GOT3 (cell line): Measurements from ENCODE around the gene SIX6.
"Not testable (repeated sequence)": the region's sequence is repeated elsewhere in the genome, so short reads cannot be mapped to it uniquely, and the experiment has no call there.

Source experiments
- DNase-seq: peaks from one replicate; lab custom pipeline; 2025; ENCODE audit warnings: mixed read lengths; lab: John Stamatoyannopoulos, UW

The SIX6 gene

DNA sequence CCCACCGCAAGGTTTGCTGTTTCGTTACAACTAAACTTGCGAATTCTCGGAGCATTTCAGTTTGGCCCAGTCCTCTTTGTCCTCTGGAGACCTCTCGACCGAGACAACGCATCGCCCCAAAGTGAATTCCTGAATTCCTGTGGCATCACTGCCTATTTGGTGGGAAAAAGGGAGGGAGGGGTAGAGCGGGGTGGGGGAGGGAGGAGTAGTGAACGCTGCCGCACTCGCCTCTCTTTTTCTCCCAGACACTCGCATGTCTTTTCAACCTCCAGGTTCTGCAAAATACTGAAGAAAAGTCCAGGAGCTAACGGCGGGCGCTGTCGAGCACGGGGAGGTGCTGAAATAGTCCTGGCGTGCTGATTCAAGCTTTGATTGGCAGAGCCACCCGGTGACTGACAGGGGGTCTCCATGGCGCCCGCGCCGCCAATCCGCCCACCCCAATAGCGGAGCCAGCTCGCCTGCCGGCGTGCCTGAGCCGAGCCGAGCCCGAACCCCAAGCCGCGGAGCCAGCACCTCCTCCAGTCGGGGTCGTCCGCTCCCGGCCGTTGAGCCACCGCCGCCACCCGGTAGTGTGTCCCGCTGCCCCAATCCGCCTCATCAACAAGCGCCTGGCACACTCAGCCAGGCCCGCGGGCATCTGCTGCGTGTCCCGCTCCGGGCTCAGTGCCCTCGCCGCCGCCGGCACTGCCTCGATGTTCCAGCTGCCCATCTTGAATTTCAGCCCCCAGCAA is at the start of gene SIX6:
SIX6 (plus strand) TSS at position 440 of the 731 bp plus-strand sequence; CDS start at position 693, 253 bp downstream.
- DNase-seq = no peak

DNA sequence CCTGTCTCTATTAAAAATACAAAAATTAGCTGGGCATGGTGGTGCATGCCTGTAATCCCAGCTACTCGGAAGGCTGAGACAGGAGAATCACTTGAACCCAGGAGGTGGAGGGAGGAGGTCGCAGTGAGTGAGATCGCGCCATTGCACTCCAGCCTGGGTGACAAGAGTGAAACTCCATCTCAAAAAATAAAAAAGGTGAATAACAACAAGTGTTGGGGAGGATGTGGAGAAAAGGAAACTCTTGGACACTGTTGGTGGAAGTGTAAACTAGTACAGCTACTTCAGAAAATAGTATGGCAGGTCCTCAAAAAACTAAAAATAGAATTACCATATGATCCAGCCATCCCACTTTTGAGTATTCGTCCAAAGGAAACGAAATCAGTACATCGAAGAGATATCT is 28.7 kb upstream of the SIX6 start:
- not testable (repeated sequence) for DNase-seq

DNA sequence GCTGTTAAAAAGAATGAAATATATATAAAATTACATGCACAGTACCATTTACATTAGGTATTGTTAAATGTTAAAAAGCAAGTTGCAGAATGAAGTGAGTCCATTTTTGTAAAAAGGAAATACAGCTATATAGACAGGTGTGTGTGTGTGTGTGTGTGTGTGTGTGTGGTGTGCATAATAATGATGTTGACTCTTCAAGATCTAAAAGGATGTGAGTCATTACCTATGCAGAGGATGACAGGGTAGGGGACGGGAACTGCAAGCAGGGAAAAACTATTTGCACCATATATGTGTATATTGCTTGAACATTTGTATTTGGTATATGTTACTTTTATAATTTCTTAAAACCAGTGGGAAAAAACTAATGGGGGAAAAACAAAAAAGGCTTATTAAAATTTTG is 26.2 kb upstream of the SIX6 start:
- no peak for DNase-seq

DNA sequence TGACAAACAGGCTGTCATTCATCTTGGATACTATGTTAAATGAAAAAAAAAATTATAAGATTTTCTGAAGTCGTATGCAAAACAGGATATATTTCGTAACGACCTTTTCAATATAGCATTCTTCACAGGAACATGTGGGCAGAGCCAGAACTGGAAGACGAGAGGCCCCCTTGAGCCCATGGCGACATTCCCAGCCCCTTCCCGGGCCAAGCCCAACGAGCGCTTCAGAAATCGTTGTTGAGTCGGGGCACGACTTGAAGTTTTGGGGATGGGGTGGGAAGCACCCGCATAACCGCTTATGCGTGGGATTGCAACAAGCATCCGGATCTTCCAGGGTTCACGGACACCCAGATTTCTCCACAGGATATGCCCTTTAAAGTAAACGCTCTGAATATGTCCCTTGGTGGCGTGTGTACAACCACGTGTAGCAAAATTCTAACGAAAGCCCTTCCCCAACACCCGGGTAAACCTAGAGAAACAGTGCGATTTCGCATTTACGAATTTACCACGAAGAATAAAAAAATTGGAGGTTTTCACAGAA is 23.8 kb upstream of the SIX6 start:
- DNase-seq = no peak

DNA sequence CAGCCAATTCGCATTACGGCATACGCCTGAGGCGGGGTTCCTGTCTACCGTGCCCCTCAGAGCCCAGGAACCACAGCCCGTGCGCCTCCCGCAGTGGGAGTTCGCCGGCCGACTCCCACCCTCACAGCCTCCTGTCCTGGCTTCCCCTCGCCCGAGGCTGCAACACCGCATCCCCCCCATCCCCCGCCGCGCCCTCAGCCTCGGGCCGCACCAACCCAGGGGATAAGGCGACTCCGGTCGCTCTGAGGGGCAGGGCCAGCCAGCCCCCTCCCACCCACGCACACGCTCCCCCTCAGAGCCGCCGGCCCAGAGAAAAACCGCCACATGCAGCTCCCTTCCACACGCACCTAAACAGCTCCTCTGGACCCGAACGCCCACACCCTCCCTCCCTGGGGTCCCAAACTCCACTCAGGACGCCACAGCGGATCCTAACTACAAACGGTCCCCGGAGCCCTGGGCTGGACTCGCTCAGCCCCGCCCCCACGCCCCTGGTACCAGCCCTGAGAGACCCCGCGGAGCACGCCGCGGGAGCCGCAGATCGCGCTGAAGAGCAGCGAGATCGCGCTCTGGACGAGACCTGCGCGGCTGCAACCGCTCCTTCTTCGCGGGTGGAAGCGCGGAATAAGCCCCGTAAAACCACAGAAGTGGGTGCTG is 23.2 kb upstream of the SIX6 start, which contains the start of gene C14orf39:
C14orf39 (minus strand) TSS at position 466 of the 654 bp plus-strand sequence. CDS start 985 bp downstream, outside the sequence.
- no peak for DNase-seq

DNA sequence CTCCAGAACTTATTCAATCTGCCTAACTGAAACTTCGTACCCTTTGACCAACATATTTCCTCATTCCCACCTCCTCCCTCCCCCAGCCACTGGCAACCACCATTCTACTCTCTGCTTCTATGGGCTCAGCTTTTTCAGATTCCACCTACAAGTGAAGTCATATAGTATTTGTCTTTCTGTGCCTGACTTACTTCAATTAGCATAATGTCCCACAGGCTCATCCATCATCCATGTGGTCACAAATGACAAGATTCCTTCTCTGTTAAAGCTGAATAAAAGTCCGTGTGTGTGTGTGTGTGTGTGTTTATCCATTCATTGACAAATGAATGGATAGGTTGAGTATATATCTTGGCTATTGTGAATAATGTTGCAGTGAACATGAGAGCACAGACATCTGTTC is 21.7 kb upstream of the SIX6 start:
- no peak for DNase-seq

DNA sequence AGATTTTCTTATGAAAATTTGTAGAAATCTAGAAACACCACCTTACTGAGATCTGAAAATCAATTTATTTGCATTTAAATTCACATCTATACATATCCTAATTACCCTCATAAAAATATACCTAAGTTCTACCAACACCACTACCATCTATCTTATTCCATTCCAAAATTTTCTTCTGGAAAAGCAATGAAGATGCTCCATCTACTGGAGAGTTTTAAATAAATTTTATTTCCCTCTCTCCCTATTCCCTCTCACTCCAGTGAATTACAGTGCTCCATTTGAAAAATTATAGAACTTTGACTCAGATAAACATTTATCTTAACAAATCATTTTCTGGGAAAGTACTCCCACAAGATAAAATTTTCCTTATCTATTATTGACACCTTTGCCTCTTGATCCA is 20.8 kb upstream of the SIX6 start:
- no peak for DNase-seq

DNA sequence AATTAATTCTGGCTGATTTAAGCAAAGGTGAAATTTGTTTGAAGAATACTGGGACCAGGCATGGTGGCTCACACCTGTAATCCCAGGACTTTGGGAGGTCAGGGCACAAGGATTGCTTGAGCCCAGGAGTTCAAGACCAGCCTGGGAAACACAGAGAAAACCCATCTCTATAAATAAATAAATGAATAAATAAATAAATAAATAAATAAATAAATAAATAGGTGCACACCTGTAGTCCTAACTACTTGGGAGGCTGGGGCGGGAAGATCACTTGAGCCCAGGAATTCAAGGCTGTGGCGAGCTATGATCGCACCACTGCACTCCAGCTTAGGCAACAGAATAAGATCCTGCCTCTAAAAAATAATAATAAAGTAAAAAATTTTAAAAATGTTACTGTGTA is 18.7 kb upstream of the SIX6 start:
- no peak for DNase-seq

DNA sequence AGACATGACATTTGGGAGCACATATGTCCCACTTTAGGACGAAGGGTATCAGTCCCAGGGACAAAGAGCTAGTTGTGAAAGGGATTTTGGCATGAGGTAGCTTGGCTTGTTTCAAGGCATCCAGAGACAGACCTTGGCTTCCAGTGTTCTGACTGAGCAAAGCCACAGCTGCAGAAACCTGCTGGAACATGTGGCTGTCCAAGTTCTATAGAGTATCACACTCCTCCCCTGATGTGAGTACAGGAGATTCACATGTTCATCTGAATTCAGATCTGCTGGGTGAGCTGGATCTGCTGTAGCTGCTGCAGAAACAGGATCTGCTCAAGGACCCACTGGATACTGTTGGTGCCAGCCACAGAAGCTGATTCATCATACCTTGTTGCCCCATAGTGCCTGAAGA is 13.0 kb upstream of the SIX6 start:
- no peak for DNase-seq

DNA sequence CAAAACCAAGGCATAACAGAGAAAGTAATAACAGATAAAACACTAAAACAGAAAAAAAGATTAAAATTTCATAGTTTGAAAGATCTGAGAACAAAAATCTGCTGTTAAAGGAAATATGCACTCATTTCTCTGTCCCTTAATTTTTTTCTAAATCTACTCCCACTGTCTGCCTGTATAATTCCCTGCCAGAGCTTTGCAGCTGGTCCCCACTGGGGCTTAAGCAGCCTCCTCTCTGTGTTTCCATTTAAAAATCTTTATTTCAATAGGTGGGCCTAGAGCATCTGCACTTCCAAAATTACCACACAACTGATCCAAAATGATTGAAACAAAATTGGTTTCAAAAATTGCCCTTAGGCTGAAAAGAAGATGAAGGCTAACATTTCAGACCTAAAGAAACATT is 6.4 kb upstream of the SIX6 start:
- no peak for DNase-seq

DNA sequence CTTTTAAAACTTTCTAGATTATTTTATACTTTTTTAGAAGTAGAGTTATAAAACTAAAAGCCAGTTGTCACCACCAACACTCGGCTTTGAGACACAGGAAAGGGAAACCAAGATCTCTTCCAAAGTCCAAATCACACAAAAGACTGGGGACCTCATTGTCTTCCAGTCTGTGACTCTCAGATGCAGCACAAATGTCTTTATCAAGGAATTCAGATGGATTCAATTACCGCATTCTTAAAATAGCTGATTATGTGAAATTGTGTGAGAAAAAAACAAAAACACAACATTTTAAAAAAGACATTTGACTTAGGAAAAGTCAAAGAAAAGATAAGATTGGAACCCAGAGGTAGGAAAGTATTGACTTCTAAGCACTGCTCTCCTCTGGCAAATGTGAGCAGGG is 3.5 kb upstream of the SIX6 start:
- no peak for DNase-seq

DNA sequence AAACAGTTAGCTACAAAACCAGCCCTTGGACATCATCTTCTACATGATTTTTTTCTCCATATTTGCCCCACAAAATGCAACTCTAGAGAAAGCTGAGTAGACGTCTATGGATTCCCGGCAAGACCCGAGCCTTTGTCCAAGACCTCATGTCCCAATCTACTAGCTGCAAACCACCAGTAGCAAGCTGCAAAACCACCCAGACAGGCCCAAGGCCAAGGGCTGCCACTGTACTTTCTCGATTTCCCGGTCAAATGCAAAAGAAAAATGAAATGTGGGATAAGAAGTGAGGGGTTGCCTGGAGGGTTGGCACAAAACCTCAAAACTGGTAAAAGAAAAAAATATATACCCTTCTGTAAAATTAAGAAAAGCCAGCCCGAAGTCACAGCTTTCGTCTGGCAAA is 2.9 kb upstream of the SIX6 start:
- no peak for DNase-seq

DNA sequence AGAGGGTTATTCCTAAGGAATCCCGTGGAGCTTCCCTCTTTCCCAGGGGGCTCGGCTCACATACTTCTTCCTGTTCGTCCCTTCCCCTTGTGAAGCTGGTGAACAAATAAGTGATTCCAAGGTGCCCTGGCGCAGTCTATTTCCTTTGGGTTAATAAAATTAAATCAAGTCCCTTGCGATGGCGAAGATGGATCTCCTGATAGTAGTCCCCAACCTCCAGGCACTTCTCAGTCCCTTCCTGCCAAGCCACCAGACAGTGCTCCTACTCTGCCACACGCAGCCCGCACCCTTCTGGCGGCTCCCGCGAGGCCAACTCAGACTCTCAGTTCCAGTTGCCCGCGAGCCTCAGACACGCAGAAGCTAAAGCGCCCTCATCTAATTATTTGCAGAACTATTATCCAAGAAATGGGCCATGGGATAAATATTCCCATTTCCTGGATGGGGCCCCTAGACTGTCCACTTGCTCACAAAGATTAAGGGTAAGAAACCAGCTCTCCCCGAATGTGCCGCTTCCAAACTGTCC is 2.4 kb upstream of the SIX6 start:
- no peak for DNase-seq

DNA sequence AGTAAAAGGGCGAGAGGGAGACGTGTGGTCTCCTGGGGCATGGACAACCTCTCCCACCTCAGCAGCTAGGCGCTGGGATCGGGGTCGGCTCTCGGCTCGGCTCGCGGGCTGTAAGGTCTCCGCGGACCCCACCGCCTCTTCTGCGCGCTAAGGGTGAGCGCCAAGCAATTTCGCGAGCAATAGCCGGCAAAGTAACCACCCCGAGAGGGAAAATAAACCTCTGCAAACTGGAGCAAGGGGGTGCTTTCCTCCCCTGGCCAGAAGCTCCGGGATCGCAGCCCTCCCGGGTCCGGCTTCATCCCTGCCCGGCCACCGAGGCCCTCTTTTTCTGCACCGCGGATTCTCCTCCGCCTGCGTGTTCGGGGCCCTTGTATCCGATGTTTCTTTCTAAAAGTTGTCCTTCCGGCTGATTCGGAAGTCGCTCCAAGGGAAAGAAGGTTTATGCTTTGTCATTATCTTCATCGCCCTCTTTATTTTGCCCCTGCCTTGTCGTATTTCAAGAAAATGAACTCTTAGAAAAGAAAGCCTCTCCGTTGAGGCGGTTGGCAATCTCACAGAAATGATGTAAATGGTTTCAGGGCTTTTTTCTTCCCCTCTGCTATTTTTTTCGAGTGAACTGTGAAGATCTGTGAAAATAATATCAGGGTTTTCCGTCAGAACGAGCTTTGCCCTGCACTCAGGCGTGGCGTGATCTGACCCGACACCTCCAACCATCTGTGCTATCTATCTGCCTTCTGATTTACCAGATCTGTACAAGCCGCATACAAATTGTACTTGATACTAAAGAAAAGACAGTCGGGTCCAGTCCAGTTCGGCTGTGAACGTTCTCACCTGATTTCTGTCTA is 1.7 kb upstream of the SIX6 start:
- no peak for DNase-seq

DNA sequence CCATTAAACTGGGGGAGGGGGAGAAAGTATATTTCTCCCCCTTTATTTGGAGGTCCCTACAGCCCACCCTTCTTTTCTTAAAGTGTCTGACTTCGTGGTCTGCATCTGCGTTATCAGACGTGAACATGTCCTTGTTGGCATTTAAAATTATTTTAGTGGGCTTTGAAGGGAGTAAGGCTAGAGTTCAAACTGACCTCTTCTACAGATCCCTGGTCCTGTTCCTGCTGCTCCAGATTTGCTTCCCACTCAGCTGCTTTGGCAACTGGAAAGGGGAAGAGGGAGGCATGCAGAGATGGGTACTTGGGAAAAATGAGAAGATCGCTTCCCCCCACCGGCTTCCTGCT is 611 bp upstream of the SIX6 start:
- DNase-seq = no peak

DNA sequence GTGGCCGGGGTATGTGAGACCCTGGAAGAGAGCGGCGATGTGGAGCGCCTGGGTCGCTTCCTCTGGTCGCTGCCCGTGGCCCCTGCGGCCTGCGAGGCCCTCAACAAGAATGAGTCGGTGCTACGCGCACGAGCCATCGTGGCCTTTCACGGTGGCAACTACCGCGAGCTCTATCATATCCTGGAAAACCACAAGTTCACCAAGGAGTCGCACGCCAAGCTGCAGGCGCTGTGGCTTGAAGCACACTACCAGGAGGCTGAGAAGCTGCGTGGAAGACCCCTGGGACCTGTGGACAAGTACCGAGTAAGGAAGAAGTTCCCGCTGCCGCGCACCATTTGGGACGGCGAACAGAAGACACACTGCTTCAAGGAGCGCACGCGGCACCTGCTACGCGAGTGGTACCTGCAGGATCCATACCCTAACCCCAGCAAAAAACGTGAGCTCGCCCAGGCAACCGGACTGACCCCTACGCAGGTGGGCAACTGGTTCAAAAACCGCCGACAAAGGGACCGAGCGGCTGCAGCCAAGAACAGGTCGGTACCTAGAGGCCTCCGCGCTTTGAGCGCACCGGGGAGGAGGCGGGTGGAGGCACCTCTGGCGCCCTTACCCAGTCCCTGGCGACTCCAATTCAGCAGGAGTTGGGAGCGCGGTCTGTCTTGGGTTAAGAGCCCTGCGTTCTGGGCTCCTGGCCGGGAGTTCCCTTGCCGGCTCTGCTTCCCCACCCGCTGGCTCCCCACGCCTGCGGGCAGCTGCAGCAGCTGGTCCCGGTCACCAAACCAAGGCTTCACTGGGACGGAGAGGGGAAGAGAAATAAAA is 700 bp downstream of the SIX6 start:
- no peak for DNase-seq

DNA sequence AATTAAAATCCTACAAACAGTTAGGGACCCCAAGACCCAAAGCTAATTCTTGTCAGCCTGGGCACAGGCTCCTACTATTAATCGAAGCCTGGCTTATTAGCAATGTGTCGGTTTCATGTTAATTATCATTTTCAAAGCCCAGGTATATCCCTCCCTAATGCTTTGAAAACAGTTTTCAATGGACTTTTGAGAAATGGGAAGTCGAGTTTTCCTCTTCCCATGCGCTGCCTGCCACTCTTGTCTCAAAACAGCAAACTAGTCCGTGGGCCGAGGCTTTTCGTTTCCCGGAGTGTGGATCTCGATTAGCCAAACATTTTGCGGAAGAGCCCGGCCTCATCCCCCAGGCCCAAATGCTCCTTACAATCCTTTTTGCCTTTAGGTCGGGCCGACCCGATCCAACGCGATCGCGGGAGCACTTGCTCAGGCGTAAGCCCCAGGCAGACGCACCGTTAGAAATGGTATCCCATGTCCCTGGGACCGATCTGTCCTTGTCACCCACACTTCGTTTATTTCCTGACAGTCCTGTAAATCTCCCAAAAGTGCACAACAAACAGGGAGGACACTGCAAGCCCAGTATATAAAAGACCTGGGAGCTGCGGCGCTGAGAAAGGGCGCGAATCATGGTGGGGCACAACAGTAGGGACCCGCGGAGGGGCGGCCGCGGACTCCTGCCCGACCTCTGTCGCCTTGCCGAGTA is 1.5 kb downstream of the SIX6 start:
- no peak for DNase-seq

DNA sequence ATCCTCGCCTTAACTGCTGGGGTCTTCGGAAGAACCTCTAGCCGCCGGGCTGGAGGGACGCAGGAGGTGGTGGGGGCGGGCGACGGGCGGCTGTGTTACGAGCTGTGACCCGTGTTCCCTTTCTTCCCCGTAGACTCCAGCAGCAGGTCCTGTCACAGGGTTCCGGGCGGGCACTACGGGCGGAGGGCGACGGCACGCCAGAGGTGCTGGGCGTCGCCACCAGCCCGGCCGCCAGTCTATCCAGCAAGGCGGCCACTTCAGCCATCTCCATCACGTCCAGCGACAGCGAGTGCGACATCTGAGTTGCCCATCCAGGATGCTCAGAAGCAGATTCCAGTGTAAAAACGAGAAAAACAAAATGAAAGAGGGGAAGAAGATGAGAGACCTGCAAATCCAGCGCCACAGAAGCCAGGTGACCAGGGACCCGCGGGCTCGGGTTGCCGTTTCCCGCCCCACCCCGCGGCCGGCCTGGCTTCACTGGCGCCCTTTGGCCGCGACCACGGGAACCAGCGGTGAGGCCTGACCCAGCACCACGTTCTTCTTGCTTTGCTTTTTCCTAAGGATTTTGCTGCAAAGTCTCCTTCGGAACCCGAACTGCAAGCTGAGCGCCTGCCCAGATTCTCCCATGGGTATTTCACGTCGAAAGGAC is 2.1 kb downstream of the SIX6 start:
- no peak for DNase-seq

DNA sequence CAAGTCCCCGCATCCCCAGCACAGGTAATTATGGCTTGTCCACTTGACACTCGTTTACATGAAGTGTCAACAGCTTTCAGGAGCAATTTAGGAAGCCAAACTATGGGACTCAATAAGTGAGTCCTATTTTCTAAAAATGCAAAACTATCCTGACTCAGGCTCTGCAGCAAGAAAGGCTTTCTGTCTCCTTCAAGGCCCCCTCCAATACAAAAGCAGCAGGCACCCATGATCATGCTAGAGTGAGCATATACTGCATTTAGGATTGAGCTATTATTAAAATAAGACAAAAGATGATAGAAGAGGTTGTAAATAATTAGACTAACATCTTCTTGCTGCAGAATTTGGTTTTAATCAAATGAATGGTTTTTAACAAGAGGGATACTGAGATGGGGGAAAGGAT is 3.2 kb downstream of the SIX6 start:
- DNase-seq = no peak

DNA sequence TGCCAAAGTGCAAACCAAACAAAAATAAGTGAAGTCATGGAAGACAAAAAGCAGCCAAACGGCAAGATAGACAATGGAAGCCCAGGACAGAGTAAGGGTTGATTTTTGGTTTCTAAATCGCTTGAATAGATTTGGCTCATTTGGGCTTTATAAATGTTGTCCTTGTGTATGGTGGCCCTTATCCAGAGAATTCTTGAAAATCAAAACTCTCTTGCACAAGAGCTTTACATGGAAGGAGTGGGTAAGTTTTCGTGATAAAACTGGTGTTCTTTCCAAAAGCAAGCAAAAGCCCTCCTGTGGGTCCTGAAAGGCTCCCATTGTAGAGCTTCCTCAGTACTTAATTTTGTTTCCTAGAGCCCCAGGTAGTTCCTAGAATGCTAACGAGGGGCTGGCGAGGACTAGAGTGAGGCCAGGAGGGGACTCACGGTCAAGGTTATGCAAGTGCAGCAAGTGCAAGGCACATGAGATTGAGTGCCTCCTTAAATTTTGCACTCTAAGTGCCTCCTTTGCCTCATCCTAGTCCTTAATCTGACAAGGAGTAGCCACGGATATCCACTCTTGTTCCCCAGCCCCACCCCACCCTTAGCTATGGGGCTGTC is 4.1 kb downstream of the SIX6 start:
- DNase-seq = no peak
